Smooth muscle cell (in vitro differentiated cells): ENCODE data around the gene MED17. TPM values are rescaled to one million over a fixed set of nuclear protein-coding genes. Genes with fewer than 3 reads are reported as not detected.
"Not testable (repeated sequence)": the region's sequence is repeated elsewhere in the genome, so short reads cannot be mapped to it uniquely, and the experiment has no call there.

Source experiments
- DNase-seq: peaks from one replicate; lab custom pipeline; 2025; ENCODE audit not compliant: unreplicated experiment; lab: John Stamatoyannopoulos, UW
- H2AFZ ChIP-seq: fragments of 200-600 bp; sonication (generic); 2 replicates; pipeline ENCODE4 v1.6.0; 2016; ENCODE audit warnings: antibody characterized with exemption, low read depth, mild to moderate bottlenecking
- H3F3A ChIP-seq: fragments of 200-600 bp; sonication (generic); 2 replicates; pipeline ENCODE4 v1.6.0; 2017; ENCODE audit warnings: antibody characterized with exemption, low read depth
- H3K27ac ChIP-seq: fragments of 200-600 bp; sonication (generic); 2 replicates; pipeline ENCODE4 v1.5.1; 2016; ENCODE audit warnings: low read depth, mild to moderate bottlenecking
- H3K27me3 ChIP-seq: fragments of 200-600 bp; sonication (generic); 2 replicates; pipeline ENCODE4 v1.6.1; 2016; ENCODE audit warnings: low read depth, mild to moderate bottlenecking
- H3K36me3 ChIP-seq: fragments of 200-600 bp; sonication (generic); 2 replicates; pipeline ENCODE4 v1.5.1; 2016; ENCODE audit warnings: low read depth
- H3K4me1 ChIP-seq: fragments of 200-600 bp; sonication (generic); 2 replicates; pipeline ENCODE4 v1.5.1; 2016; ENCODE audit warnings: low read depth
- H3K4me2 ChIP-seq: fragments of 200-600 bp; sonication (generic); 2 replicates; pipeline ENCODE4 v1.6.0; 2016; ENCODE audit warnings: mild to moderate bottlenecking
- H3K4me3 ChIP-seq: fragments of 200-600 bp; sonication (generic); 2 replicates; pipeline ENCODE4 v1.5.1; 2016; ENCODE audit warnings: mild to moderate bottlenecking
- H3K79me2 ChIP-seq: fragments of 200-600 bp; sonication (generic); 2 replicates; pipeline ENCODE4 v1.6.0; 2016; ENCODE audit warnings: low read depth, mild to moderate bottlenecking
- H3K9ac ChIP-seq: fragments of 200-600 bp; sonication (generic); 2 replicates; pipeline ENCODE4 v1.6.0; 2016; ENCODE audit warnings: low read depth
- H3K9me3 ChIP-seq: fragments of 200-600 bp; sonication (generic); replicated peaks from 2 replicates; pipeline ENCODE4 v1.5.1; 2016; ENCODE audit warnings: low read depth
- H4K20me1 ChIP-seq: fragments of 200-600 bp; sonication (generic); 2 replicates; pipeline ENCODE4 v1.6.0; 2016; ENCODE audit warnings: low read depth
- WGBS: methylation state at CpG from one replicate; pipeline ENCODE4 v1.1.7; 2016; ENCODE audit warnings: low lambda C conversion rate; 5-methylcytosine and 5-hydroxymethylcytosine counted together
- polyA plus RNA-seq: library from polyadenylated mRNA; unstranded; fragments of >200 nt; fragmentation: Nextera tagmentation; extraction: Ambion mirVana; gene quantifications from 2 replicates; pipeline ENCODE4 v1.2.1, GENCODE V29; 2016
- total RNA-seq: library from RNA; depleted of rRNA; stranded (reverse); fragments of >200 nt; gene quantifications from 2 replicates; pipeline ENCODE4 v1.2.3, GENCODE V29; 2014
- TF ChIP-seq, protein P1 (sequence below): fragments of 200-600 bp; sonication (generic); IDR thresholded peaks from 2 replicates; pipeline ENCODE4 v1.5.1; 2017; ENCODE audit warnings: borderline replicate concordance, mild to moderate bottlenecking, antibody characterized with exemption; ENCODE audit not compliant: insufficient read depth, poor library complexity, severe bottlenecking

MED17 gene
- total and polyA plus RNA-seq, 2 experiments from 2014 or later, result 20.2 to 30.6 TPM

DNA sequence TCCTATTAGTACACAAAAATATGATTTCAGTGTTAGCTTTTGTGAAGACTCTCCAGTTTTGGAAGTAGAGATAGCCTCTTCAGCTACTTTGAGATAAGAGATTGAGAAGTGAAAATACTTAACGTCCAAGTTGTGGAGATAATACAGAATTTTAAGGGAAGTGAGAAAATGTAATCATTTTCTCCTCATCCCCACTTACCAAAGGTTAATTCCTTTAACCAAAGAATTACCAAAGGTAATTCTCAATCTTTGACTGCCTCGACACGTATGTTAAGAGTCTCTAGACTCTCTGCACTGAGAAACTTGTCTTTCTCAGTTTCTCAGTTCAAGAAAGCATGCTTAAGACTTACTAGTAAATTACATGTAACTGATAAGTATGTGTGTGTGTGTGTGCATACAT, 27.3 kb upstream of the MED17 start:
- Histone ChIP-seq H3K79me2 (no peaks in the 10 kb centered on the region), H3F3A (no peaks in the 10 kb centered on the region), H3K4me3 (no peak overlapping the region), H3K9ac (no peak overlapping the region), H2AFZ (no peak overlapping the region), H3K4me2 (no peak overlapping the region), H3K9me3 (no peaks in the 10 kb centered on the region), H4K20me1 (no peaks in the 10 kb centered on the region), H3K4me1 (no peaks in the 10 kb centered on the region), H3K27ac (no peak overlapping the region), H3K27me3 (no peaks in the 10 kb centered on the region), H3K36me3 (no peaks in the 10 kb centered on the region)
- TF ChIP-seq, protein P1, sequence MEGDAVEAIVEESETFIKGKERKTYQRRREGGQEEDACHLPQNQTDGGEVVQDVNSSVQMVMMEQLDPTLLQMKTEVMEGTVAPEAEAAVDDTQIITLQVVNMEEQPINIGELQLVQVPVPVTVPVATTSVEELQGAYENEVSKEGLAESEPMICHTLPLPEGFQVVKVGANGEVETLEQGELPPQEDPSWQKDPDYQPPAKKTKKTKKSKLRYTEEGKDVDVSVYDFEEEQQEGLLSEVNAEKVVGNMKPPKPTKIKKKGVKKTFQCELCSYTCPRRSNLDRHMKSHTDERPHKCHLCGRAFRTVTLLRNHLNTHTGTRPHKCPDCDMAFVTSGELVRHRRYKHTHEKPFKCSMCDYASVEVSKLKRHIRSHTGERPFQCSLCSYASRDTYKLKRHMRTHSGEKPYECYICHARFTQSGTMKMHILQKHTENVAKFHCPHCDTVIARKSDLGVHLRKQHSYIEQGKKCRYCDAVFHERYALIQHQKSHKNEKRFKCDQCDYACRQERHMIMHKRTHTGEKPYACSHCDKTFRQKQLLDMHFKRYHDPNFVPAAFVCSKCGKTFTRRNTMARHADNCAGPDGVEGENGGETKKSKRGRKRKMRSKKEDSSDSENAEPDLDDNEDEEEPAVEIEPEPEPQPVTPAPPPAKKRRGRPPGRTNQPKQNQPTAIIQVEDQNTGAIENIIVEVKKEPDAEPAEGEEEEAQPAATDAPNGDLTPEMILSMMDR, result no peak
- no peak for DNase-seq
- 89% methylated on average over 3 of the region's 3 CpGs for WGBS

DNA sequence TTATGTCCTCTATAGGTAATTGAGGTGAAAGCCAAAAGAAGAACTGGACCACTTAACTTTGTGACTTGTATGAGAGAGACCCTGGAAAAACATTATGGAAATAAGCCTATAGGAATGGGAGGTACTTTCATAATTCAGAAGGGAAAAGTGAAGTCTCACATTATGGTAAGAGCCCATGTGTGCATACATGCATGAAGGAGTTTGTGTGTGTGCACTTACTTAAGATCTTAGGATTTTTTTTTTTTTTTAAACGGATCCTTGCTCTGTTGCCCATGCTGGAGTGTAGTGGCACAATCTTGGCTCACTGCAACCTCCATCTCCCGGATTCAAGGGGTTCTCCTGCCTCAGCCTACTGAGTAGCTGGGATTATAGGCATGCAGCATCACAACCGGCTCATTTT, 26.8 kb upstream of the MED17 start:
- Histone ChIP-seq H3F3A (no peaks in the 10 kb centered on the region), H3K4me2 (no peak overlapping the region), H3K36me3 (no peaks in the 10 kb centered on the region), H3K9me3 (no peaks in the 10 kb centered on the region), H3K79me2 (no peaks in the 10 kb centered on the region), H3K27me3 (no peaks in the 10 kb centered on the region), H3K9ac (no peak overlapping the region), H3K27ac (no peak overlapping the region), H4K20me1 (no peaks in the 10 kb centered on the region), H3K4me1 (no peaks in the 10 kb centered on the region), H2AFZ (no peak overlapping the region), H3K4me3 (no peak overlapping the region)
- 95% methylated on average over 3 of the region's 3 CpGs for WGBS
- DNase-seq, result no peak
- TF ChIP-seq, protein P1, result no peak

DNA sequence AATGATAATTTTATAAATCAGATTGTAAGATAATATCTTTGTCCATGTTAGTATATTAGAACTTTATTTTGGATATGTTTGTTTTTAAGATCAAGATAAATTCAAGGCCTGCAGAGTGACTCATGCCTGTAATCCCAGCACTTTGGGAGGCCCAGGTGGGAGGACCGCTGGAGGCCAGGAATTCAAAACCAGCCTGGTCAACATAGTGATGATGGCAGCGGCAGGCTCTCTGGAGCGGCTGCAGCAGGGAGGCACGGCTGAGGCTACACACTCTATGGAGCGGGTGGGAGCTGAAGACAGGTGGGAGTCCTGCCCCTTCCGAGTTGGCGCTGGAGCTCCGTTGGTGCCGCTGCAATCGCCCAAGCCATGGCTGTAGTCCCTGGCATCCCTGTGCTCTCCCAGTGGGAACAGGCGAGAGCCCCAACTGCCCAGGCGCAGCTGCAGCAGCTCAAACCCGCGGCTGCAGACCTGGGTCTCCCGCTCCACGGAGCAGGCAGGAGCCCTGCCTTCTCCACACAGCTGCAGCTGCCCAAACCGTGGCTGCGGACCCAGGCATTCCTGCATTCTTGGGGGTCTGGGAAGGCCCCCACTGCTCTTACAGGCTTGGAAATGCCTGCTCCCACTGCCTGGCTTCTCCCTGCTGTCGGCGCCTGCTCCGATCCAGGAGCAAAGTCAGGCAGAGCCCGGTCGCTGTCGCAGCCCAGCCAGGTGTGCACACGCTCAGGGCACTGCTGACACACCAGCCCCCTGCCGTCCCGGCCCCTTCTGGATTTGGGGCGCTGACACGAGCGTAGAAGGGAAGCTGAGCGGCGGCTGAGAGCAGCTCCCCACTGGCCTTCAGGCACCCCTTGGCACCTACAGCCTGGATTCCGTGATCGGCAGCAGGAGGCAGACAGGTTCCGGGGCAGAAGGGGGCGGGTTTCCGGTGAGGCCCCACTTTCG, 25.9 kb upstream of the MED17 start:
- Histone ChIP-seq H3K4me1 (no peaks in the 10 kb centered on the region), H3K27me3 (no peaks in the 10 kb centered on the region), H3K4me2 (no peak overlapping the region), H2AFZ (no peak overlapping the region), H3K9ac (no peak overlapping the region), H3F3A (no peaks in the 10 kb centered on the region), H3K79me2 (no peaks in the 10 kb centered on the region), H3K36me3 (no peaks in the 10 kb centered on the region), H3K27ac (no peak overlapping the region), H3K4me3 (no peak overlapping the region), H3K9me3 (no peaks in the 10 kb centered on the region), H4K20me1 (no peaks in the 10 kb centered on the region)
- WGBS, result 99% methylated on average over 38 of the region's 38 CpGs
- TF ChIP-seq, protein P1, result no peak
- DNase-seq, result no peak

DNA sequence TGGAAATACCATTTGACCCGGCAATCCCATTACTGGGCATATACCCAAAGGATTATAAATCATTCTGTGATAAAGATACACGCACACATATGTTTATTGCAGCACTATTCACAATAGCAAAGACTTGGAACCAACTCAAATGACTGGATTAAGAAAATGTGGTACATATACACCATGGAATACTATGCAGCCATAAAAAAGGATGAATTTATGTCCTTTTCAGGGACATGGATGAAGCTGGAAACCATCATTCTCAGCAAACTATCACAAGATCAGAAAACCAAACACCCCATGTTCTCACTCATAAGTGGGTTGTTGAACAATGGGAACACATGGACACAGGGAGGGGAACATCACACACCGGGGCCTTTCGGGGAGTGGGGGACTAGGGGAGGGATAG, 25.0 kb upstream of the MED17 start:
- 97% methylated on average over 4 of the region's 4 CpGs for WGBS
- not testable (repeated sequence) for H3K4me3 ChIP-seq, H2AFZ ChIP-seq, H3K9ac ChIP-seq, DNase-seq, H3K9me3 ChIP-seq, H3K4me1 ChIP-seq, H3K79me2 ChIP-seq, H3K27ac ChIP-seq, H3F3A ChIP-seq, H3K36me3 ChIP-seq, H4K20me1 ChIP-seq, H3K4me2 ChIP-seq, H3K27me3 ChIP-seq
